ENCODE measurements around the gene SPATA13.
"Not testable (repeated sequence)": the region's sequence is repeated elsewhere in the genome, so short reads cannot be mapped to it uniquely, and the experiment has no call there.

Gene SPATA13

DNA sequence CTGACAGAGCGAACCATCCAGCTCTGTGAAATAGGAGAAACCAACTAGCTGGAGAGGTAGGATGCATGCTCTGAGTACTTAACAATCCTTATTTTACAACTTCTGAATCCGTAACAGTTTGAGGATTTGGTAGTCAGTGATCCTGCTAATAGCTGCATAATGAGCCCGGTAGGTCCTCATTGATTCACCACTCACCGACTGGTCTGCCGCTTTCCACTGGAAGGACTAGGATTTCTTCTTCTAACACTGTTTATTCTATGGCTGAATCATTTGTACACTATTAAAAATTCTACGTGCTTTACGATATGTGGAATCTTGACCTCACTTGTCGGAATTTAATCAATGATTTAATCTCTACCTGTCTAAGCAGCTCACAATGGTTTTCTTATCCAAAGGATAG lies 33.9 kb downstream of the SPATA13 start:
- in situ Hi-C loops (cut with MboI; ENCODE audit: low sequenced_read_pairs): no loop called here

DNA sequence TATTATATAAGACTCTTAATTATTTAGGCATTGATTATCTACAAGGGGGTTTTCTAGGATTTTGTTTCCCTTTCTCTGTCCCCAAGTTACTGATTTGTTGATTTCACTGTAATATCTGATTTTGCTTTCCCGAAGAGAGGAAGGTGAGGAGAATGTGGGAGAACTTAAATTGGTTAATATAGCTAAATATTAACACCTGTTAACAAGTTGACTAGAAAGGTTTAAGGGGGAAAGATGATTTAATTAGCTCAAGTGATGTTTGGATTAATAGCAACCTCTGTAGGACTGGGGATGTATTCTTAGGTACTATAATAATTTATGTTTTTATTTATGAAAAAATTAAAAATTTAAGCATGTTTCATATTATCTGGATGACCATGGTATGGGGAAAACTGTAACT lies 35.1 kb downstream of the SPATA13 start:
- in situ Hi-C loops (cut with MboI; ENCODE audit: low sequenced_read_pairs): no loop called here

DNA sequence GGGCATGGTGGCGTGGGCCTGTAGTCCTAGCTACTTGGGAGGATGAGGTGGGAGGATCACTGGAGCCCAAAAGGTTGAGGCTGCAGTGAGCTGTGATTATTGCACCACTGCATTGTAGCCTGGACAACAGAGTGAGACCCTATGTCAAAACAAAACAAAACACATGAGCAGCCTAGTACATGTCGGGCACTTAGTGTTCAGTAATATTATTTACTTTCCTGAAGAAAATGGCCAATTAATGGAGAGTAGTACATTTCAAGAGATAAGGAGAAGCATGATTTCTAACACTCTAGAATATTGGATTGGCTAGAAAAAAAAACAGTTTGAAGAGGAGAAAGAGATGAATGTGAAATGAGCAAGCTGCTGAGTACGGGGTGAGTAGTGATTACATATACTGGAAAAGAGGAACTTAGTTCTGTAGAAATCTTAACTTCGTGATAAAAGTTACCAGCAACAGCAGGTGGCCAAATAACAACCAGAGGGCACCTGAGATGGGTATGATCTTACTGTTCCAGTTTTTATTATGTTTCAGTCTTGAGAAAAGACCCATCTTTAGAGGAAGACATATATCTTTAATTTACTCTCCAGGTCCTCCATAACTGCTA lies 36.2 kb downstream of the SPATA13 start:
- in situ Hi-C loops (cut with MboI; ENCODE audit: low sequenced_read_pairs): no loop called here

DNA sequence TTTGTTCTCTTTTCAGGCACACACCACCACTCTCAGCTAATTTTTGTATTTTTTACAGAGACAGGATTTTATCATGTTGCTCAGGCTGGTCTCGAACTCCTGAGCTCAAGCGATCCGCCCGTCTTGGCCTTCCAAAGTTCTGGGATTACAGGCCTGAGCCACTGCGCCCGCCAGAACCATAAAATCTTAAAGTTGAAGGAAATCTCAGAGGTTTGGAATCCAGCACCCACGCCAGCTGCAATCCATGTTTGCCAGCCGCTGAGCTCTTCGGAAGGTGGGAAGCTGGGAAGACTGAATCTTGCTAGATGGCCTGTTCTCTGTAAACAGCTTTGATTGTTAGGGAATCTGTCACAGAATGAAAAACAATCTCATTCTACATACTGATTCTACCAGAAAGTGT lies 38.5 kb downstream of the SPATA13 start:
- in situ Hi-C loops (cut with MboI; ENCODE audit: low sequenced_read_pairs): no loop called here

DNA sequence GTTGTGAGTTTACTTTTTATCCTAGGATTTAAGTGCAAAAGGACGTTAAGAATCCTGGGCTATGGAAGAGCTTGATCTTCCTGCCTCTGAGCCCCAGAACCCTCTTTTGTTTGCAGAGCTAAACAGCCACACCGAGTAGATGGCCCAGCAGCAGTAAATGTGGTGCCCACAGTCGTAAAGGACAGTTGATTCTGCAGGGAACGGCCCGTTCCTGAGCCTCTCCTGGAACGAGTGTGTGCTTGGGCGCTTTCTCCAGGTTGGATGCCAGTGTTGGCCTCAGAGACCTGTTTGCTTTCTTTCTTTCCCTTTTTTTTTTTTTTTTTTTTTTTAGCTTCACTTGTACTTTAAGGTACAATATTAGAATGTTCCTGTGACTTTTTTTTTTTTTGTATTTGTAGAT lies 41.7 kb downstream of the SPATA13 start:
- in situ Hi-C loops (cut with MboI; ENCODE audit: low sequenced_read_pairs): no loop called here

DNA sequence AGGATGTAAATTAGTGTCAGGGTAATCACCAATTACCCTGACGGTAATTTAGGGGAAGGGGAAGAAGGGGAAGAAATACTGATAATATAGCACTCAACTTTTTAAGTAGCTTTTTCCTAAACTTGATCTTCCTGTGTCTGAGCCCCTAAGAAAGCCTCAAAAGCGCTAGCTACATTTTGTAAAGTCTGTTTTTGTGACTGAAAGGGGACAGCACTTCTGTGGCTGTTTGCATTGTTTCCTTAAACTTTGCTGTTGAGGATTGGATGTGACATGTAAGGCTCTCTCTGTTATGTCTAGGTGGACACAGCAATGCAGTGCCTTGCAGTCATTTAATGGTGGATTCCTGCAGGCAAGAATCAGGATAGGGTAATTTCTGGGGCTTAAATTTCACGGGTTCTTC lies 42.8 kb downstream of the SPATA13 start:
- in situ Hi-C loops (cut with MboI; ENCODE audit: low sequenced_read_pairs): no loop called here

DNA sequence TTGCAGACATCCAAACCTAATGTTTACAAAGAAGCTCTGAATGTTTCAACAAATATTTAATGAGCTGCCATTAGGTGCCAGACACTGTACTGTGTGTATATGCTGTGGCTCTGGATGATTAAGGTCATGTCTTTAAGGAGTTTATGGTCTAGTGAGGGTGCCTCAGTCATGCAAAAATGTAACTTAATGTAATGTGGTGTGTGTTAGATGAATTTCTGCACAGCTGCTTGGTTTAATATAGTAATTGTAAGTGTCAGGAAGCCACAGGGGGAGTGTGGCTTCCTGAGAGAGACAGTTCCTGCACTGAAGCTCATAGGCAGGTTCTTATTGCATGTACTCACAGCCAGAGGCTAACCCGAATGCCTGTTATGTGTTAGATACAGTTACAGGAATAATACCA lies 43.3 kb downstream of the SPATA13 start:
- in situ Hi-C loops (cut with MboI; ENCODE audit: low sequenced_read_pairs): no loop called here

DNA sequence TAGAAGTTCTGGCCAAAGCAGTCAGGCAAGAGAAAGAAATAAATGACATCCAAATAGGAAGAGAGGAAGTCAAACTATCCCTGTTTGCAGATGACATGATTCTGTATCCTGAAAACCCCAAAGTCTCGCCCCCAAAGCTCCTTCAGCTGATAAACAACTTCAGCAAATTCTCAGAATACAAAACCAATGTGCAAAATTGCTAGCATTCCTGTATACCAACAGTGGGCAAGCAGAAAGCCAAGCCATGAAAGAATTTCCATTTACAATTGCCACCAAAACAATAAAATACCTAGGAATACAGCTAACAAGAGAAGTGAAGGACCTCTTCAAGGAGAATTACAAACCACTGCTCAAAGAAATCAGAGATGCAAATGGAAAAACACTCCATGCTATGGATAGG lies 44.6 kb downstream of the SPATA13 start:
- in situ Hi-C loops (cut with MboI; ENCODE audit: low sequenced_read_pairs): not testable (repeated sequence)

DNA sequence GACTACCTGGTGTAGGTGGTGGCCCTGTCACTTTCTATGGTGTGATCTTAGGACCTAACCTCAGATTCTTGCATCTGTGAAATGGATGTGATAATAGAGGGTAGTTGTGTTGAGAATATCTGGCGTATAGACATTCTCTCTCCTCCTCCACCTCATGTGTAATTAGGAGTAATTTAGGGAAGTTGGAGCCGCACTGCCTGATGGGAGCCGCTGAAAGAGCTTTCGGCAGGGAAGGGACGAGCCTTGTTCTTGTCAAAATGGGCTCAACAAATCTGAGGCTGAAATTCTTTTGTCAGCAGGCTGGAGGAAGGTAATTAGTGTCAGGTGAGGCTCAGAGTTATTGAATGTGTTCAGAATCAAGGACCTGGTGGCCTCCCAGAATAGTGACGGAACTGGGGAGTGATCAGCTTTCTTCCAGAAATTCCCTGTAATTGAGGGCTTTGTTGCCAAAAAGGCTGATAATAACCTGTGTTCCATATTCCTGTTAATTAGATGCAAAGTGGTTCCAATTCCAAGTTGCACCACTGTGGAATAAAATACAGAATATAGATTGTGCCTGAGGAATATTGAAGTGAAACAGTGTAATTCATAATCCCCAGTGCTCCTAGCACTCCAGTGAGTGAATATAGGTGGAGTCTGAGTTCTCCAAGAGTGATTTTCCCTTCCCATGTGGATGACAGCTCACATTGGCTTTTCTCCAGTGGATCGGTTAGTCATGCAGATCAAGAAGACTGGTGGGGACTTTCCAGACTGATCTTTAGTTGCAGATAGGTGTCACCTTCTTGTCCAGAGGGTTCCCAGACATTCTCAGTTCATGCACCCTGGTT lies 47.5 kb downstream of the SPATA13 start:
- in situ Hi-C loops (cut with MboI; ENCODE audit: low sequenced_read_pairs): no loop called here

DNA sequence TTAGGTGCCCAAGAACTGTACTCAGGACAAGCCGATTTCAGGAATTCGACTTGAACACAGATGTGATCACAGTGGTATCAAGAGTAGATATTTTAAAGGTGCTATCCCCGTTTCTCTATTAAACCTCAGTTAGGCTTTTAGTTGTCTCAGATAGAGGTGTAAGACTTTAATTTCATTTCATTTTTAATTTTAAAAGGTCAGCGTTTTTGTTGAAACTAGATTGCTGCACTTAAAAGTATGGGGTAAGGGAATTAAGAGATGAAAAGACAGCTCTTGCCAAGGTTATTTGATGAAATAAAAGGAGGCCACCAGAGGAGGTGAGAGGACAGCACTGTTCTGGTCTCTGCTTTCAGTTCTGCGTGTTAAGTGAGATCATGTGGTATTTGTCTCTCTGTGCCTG lies 48.6 kb downstream of the SPATA13 start:
- in situ Hi-C loops (cut with MboI; ENCODE audit: low sequenced_read_pairs): no loop called here

DNA sequence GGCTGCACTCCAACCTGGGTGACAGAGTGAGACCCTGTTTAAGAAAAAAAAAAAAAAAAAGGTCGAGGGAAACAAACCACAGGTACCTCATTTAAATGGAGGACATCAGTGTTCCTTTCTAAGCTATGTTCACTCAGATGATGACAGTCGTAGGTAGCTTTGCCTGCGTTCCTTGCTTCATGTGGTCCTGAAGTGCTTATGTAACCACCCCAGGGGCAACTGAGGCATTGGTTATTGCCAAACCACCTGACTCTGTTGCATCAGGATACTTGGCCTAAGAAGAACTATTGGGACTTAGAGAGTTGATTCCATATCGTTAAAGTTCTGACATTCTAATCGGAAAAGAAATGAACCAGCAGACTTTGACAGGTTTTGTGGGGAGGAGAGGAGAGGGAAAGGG lies 51.7 kb downstream of the SPATA13 start:
- in situ Hi-C loops (cut with MboI; ENCODE audit: low sequenced_read_pairs): no loop called here

DNA sequence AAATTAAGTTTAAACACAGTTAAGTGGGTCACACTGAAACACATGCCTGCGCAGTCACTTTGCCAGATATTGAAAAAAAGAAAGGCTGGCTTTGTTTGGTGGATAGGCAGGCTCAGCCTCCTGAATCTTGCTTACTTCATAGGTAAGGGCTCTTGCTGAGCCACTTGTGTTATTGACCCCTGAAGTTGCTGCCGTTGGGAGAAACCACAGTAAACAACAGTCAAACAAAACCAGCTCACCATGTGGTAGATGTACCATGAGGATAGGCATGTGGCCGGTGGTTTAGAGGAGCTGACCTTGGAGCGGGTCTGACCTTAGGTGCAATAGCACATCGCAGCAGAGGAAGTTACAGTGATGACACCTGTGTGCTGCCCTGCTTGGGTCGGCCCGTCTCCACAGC lies 52.2 kb downstream of the SPATA13 start:
- in situ Hi-C loops (cut with MboI; ENCODE audit: low sequenced_read_pairs): no loop called here

DNA sequence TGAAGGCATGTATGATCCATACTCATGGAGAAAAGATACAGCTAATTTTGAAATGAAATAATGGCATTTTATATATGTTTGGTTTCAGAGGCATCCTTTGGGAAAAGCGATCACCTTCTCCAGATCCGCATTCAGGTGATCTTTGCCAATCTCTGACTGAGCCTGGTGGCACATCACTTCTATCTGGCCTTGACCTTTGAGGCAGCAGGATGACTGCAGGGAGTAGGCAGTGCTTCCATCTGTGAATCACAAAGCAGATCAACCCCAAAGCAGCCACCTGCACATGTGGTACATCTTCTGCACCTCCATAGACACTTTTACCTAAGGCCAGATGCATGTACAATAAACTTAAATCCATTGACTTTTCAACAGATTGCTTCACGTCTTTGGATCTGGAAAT lies 53.4 kb downstream of the SPATA13 start:
- in situ Hi-C loops (cut with MboI; ENCODE audit: low sequenced_read_pairs): no loop called here

DNA sequence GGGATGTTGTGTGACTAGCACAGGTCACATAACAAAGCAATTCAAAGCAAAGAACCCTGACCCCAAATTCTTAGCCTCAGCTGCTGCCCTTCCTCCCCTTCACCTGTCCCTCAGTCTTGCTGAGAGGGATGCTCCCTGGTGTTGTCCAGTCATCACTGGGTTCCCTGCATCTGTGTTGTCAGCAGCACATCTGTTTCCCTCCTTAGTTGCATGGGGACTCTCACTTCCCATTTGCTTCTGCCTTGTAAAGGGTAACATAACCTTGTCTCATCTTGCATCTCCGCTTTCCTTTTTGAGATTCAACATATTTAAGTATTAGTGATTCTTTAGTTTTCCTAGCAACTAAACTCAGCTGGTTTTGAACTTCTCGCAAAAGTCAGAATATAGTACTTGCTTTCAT lies 54.0 kb downstream of the SPATA13 start:
- in situ Hi-C loops (cut with MboI; ENCODE audit: low sequenced_read_pairs): no loop called here

DNA sequence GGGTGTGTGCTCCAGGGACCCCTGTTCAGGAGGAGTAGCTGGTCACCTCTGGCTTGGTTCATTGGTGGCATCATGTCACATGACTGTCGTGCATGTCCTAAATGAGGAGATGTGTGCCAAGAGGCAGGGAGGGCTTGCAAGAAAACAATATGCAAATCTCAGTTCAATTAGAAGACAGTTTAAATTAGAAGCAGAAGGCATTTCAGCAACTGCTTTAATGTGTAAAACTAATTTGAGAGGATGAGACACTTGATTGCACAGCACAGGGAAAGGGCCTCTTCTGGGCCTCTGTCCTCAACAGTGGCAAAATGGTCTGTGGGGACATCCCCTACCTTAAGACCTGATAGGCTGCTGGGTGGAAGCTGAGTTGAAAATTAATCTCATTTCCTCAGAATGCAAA lies 54.6 kb downstream of the SPATA13 start:
- in situ Hi-C loops (cut with MboI; ENCODE audit: low sequenced_read_pairs): no loop called here

DNA sequence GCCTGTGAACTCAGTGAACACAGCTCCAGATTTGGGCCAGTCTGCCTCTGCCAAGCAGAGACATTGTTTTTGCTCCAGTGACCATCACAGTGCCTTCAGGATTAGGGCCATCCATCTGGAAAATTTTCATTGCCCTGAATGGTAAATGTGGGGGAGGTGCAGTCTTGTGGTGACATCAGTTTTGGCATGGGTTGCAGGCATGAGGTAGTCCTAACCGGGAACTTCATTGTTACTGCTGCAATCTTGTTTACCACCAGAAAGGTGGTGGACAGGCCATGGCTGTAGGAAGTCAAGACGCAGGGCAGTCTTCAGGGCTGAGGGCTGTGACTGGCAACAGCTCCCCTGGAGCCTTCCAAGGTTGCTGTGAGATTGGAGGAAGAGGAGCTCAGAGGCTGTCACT lies 55.2 kb downstream of the SPATA13 start:
- in situ Hi-C loops (cut with MboI; ENCODE audit: low sequenced_read_pairs): no loop called here

DNA sequence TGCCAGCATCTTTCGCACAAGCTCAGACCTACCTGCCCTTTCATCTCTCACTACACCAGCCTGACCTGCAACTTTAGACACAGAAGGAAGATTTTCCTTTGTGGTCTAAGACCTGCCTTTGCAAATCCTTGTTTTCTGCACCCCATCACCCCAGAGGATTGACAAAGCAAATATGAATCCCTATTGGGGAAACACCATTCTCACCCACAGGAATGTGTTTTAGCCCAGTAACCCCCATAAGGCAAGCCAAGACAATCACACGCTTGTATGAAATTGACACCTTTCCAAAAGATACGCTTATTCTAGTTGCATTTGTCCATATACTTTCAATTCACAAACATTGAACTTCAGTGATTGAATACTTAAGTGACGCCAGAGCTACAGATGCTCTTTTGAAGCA lies 55.7 kb downstream of the SPATA13 start:
- in situ Hi-C loops (cut with MboI; ENCODE audit: low sequenced_read_pairs): no loop called here

DNA sequence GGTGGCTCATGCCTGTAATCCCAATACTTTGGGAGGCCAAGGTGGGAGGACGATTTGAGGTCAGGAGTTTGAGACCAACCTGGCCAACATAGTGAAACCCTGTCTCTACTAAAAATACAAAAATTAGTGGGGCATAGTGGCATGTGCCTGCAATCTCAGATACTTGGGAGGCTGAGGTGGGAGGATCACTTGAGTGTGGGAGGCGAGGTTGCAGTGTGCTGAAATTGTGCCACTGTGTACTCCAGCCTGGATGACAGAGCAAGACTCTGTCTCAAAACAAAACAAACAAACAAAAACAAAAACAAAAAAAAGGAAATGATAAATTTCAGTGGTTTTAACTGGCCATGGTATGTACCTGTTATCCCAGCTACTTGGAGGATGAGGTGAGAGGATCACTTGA lies 56.3 kb downstream of the SPATA13 start:
- in situ Hi-C loops (cut with MboI; ENCODE audit: low sequenced_read_pairs): not testable (repeated sequence)

DNA sequence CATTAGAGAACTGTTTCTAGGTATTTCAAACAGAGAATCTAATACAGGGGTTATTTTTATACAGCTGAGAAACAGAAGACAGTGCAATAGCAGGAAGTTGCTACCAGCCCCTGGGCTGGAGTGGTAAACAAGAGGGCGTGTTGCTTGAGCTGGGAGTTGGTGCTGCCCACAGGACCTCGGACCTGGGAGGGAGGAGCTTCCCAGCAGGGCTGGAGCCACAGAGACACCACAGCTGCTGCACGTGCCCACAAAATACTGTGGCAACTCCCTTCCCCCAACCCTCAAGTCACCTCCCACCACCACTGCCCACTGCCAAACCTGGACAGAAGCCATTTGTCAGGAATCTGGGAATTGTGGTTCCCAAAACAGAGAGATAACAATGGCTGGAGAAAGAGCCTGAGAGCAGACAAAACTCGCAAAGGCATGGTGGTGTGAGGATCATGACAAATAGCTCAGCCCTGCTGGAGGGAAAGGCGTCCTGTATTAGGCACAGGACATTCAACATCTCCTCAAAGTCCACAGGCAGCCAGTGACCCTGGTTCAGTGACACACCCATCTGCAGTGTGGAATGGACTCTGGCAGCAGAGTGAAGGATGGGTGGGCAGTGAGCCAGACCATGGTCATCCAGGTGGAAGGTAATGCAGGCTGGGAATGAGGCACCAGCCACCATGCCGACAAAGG lies 57.2 kb downstream of the SPATA13 start:
- in situ Hi-C loops (cut with MboI; ENCODE audit: low sequenced_read_pairs): no loop called here

DNA sequence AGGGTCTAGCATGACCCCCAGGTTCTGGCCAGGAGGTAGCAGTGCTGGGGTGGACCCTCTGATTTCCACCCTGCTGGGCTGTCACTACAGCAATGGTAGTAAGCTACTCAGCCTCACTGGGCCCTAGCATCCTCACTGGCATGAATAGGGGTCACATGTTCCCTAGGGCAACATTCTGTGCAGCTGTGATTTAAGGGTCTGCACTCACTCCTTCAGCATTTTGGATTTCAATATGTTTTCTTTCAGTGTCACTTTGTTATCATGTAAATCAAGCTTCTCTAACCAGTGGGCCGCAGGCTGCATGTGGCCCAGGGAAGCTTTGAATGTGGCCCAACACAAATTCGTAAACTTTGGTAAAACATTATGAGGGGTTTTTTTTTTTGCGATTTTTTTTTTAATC lies 57.8 kb downstream of the SPATA13 start:
- in situ Hi-C loops (cut with MboI; ENCODE audit: low sequenced_read_pairs): no loop called here

DNA sequence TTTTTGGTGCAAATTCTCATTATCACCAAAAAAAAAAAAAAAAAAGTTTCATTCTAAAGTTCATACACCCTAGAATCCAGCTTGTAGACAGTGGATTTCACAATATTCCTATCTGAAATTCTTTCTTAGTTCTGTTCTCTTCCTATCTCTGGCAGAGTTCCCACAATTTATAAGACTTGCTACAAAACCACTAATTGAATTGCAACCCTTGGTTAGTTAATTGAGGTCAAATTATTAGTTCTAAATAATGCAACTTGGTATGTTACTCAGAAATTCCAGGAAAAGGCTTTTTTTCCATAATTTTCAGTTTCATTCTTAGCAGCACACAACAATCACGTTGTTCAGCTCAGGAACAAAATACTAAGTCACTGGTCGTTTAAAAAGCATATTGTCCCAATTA lies 58.5 kb downstream of the SPATA13 start:
- in situ Hi-C loops (cut with MboI; ENCODE audit: low sequenced_read_pairs): no loop called here

DNA sequence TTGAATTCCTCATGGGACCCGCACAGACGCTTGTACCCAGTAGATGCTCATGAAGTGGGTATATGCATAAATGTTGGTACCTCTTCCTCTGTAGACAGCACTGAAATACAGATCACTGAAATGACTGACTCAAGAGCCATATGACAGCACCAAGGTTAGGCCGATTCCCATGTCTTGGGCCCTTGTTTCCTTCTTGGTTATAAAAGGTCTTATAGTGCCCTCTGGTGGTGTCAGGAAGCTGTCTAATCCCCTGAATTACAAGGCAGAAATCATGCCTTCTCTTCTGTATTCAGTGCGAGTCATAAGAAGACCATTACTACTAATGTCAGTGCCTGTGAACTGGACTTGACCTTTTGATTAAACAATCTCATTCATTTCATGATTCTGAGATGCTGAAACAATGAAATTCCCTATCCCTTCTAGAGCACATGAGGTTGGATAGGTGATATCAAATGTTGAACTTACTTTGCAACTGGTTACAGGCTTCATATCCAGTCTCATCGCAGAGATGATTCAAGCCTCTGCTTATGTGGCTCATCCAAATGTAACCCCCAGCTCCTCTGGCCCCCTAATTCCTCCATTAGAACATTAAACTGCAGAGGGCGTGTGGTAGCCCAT lies 59.7 kb downstream of the SPATA13 start:
- in situ Hi-C loops (cut with MboI; ENCODE audit: low sequenced_read_pairs): no loop called here
